Measurements from ENCODE around the gene TSPYL4. TPM values are rescaled to one million over a fixed set of nuclear protein-coding genes. Genes with fewer than 3 reads are reported as not detected.

The TSPYL4 gene
- total RNA-seq, 6 experiments from 2014 or later = 40.8 to 52.5 (median 45.9) TPM

- H3K4me3 Mint-ChIP-seq = peak within 1 kb of the TSS; percentile 94
- H3K36me3 Mint-ChIP-seq (ENCODE audit: low read depth) = peaks cover 46% of the 10 kb centered on the region
- peak within 1 kb of the TSS; percentile 100 for H3K27ac Mint-ChIP-seq
- peaks cover 71% of the 10 kb centered on the region for H3K4me1 Mint-ChIP-seq (ENCODE audit: low read depth)
- peaks cover 3% of the 10 kb centered on the region; the same call in 1 of the 2 replicates for H3K9me3 Mint-ChIP-seq
- TF ChIP-seq CTCF (IDR thresholded peaks at IDR 0.05) = peak; percentile 35; the same call in 1 of the 2 replicates
- peaks cover 5% of the 10 kb centered on the region for H3K27me3 Mint-ChIP-seq (ENCODE audit: insufficient read depth)
- DNase-seq = peak; percentile 97
These were observed 25.6 kb upstream of the TSPYL4 start, which contains the start of gene TSPYL1 for GRCh38 chr6:116279232-116280160. TSPYL1 (minus strand) TSS chr6:116279930; CDS start chr6:116279830, 100 bp downstream.

GRCh38 chr6:116278854-116279231 lies 25.0 kb upstream of the TSPYL4 start:
- DNase-seq = no peak
- H3K9me3 Mint-ChIP-seq = peaks cover 3% of the 10 kb centered on the region; the same call in 1 of the 2 replicates
- H3K27ac Mint-ChIP-seq = peak overlapping the region; percentile 100
- H3K4me1 Mint-ChIP-seq (ENCODE audit: low read depth) = peaks cover 71% of the 10 kb centered on the region
- peaks cover 5% of the 10 kb centered on the region for H3K27me3 Mint-ChIP-seq (ENCODE audit: insufficient read depth)
- peaks cover 46% of the 10 kb centered on the region for H3K36me3 Mint-ChIP-seq (ENCODE audit: low read depth)
- no peak for TF ChIP-seq CTCF (IDR thresholded peaks at IDR 0.05)
- peak overlapping the region; percentile 94 for H3K4me3 Mint-ChIP-seq

GRCh38 chr6:116278481-116278829 lies 24.6 kb upstream of the TSPYL4 start:
- Mint-ChIP-seq H3K27me3 (ENCODE audit: insufficient read depth) (peaks cover 5% of the 10 kb centered on the region), H3K36me3 (ENCODE audit: low read depth) (peaks cover 46% of the 10 kb centered on the region), H3K27ac (peak overlapping the region; percentile 100; the same call in 1 of the 2 replicates), H3K4me3 (peak overlapping the region; percentile 94), H3K9me3 (peaks cover 3% of the 10 kb centered on the region; the same call in 1 of the 2 replicates), H3K4me1 (ENCODE audit: low read depth) (peaks cover 71% of the 10 kb centered on the region)
- DNase-seq = no peak
- TF ChIP-seq CTCF (IDR thresholded peaks at IDR 0.05) = no peak

- H3K27ac Mint-ChIP-seq = 0 out of 2 replicates have a peak overlapping the region, but pooled peaks have one; percentile 10
These were observed 23.2 kb upstream of the TSPYL4 start for GRCh38 chr6:116277124-116277523.

More at GRCh38 chr6:116277124-116277523, 23.2 kb upstream of the TSPYL4 start:
- TF ChIP-seq CTCF (IDR thresholded peaks at IDR 0.05) = no peak
- peaks cover 5% of the 10 kb centered on the region for H3K27me3 Mint-ChIP-seq (ENCODE audit: insufficient read depth)
- peak overlapping the region; percentile 94 for H3K4me3 Mint-ChIP-seq
- H3K9me3 Mint-ChIP-seq = peaks cover 3% of the 10 kb centered on the region; the same call in 1 of the 2 replicates
- peaks cover 46% of the 10 kb centered on the region for H3K36me3 Mint-ChIP-seq (ENCODE audit: low read depth)
- DNase-seq = no peak
- H3K4me1 Mint-ChIP-seq (ENCODE audit: low read depth) = peaks cover 64% of the 10 kb centered on the region
